IMR-90 (cell line): ENCODE data around the gene ENTREP3. TPM values are rescaled to one million over a fixed set of nuclear protein-coding genes. Genes with fewer than 3 reads are reported as not detected.

Experiments
- ATAC-seq: fragments of 200-7000 bp; cut with Tn5 transposase; 2 replicates; pipeline ENCODE4 v1.9.1; 2020; ENCODE audit warnings: low read depth, mild to moderate bottlenecking, moderate library complexity
- BruUV-seq: library from RNA; stranded (reverse); fragments of 400-500 nt; replicated peaks from 2 replicates; lab custom pipeline; 2021; lab: Mats Ljungman, UMichigan
- CTCF ChIA-PET: fragments of 300-600 bp; formaldehyde crosslinking; extraction: SDS; loops from one replicate; lab custom pipeline; 2021; ENCODE audit warnings: antibody characterized with exemption; lab: Yijun Ruan, JAX
- POLR2A ChIA-PET: fragments of 300-600 bp; sonication (Branson Sonifier 250); formaldehyde crosslinking; loops from one replicate; lab custom pipeline; 2022; ENCODE audit warnings: antibody characterized with exemption; ENCODE audit not compliant: unreplicated experiment; lab: Charles Lee
- DNase-seq: peaks from one replicate; pipeline ENCODE4 v3.0.0; 2013
- H2AFZ ChIP-seq: replicated peaks from 2 replicates; pipeline ENCODE3; 2013; ENCODE audit warnings: low read length, mild to moderate bottlenecking; ENCODE audit not compliant: poor library complexity
- H2AK5ac ChIP-seq: 2 replicates; pipeline ENCODE4 v1.6.1; 2013; ENCODE audit warnings: low read depth, low read length, inconsistent platforms
- H2AK9ac ChIP-seq: replicated peaks from 2 replicates; pipeline ENCODE3; 2013; ENCODE audit warnings: mild to moderate bottlenecking, low read depth, low read length, moderate library complexity; ENCODE audit not compliant: poor library complexity
- H2BK120ac ChIP-seq: 2 replicates; pipeline ENCODE4 v1.6.1; 2013; ENCODE audit warnings: low read depth, low read length, inconsistent platforms
- H2BK15ac ChIP-seq: 3 replicates; pipeline ENCODE4 v1.6.1; 2013; ENCODE audit warnings: low read depth, low read length, inconsistent platforms
- H2BK20ac ChIP-seq: 2 replicates; pipeline ENCODE4 v1.6.1; 2013; ENCODE audit warnings: low read depth, mild to moderate bottlenecking, inconsistent platforms, low read length, moderate library complexity
- H2BK5ac ChIP-seq: 2 replicates; pipeline ENCODE4 v1.6.1; 2013; ENCODE audit warnings: mild to moderate bottlenecking, low read depth, low read length, inconsistent platforms; ENCODE audit not compliant: poor library complexity, severe bottlenecking
- H3K14ac ChIP-seq: replicated peaks from 2 replicates; pipeline ENCODE4 v1.6.1; 2013; ENCODE audit warnings: low read depth, low read length, inconsistent platforms
- H3K18ac ChIP-seq: 2 replicates; pipeline ENCODE4 v1.6.1; 2013; ENCODE audit warnings: low read depth, low read length, control low read depth
- H3K23ac ChIP-seq: 2 replicates; pipeline ENCODE4 v1.6.1; 2013; ENCODE audit warnings: low read depth, low read length, inconsistent platforms
- H3K27ac ChIP-seq: 2 replicates; pipeline ENCODE4 v1.5.1; 2013; ENCODE audit warnings: mild to moderate bottlenecking, control low read depth, low read length; ENCODE audit not compliant: insufficient read depth
- H3K27me3 ChIP-seq: 2 replicates; pipeline ENCODE4 v1.6.1; 2013; ENCODE audit warnings: low read length; ENCODE audit not compliant: control insufficient read depth, insufficient read depth
- H3K36me3 ChIP-seq: 2 replicates; pipeline ENCODE4 v1.6.1; 2013; ENCODE audit warnings: low read length, mixed read lengths; ENCODE audit not compliant: control insufficient read depth, insufficient read depth
- H3K4ac ChIP-seq: 2 replicates; pipeline ENCODE4 v1.6.1; 2013; ENCODE audit warnings: low read depth, low read length, inconsistent platforms
- H3K4me1 ChIP-seq: 2 replicates; pipeline ENCODE4 v1.6.1; 2013; ENCODE audit warnings: low read length, mixed read lengths; ENCODE audit not compliant: control insufficient read depth, insufficient read depth
- H3K4me2 ChIP-seq: 2 replicates; pipeline ENCODE4 v1.6.1; 2013; ENCODE audit warnings: low read depth, mild to moderate bottlenecking, control low read depth, low read length, moderate library complexity
- H3K4me3 ChIP-seq: 2 replicates; pipeline ENCODE4 v1.5.1; 2013; ENCODE audit warnings: low read depth, mild to moderate bottlenecking, control low read depth, low read length, moderate library complexity; ENCODE audit not compliant: insufficient read depth
- H3K56ac ChIP-seq: 2 replicates; pipeline ENCODE4 v1.6.1; 2013; ENCODE audit warnings: low read length, inconsistent platforms; ENCODE audit not compliant: insufficient read depth; ENCODE audit errors: extremely low read depth
- H3K79me1 ChIP-seq, 2 experiments: 2 replicates each; pipeline ENCODE4 v1.6.1; 2013; ENCODE audit warnings: low read length in 2 of 2, inconsistent platforms in 1 of 2, low read depth in 1 of 2
- H3K9ac ChIP-seq: 2 replicates; pipeline ENCODE4 v1.6.1; 2013; ENCODE audit warnings: low read depth, low read length, control low read depth
- H3K9me1 ChIP-seq: 2 replicates; pipeline ENCODE4 v1.6.1; 2013; ENCODE audit warnings: low read length, inconsistent platforms; ENCODE audit not compliant: insufficient read depth
- H3K9me3 ChIP-seq: 2 replicates; pipeline ENCODE4 v1.6.1; 2013; ENCODE audit warnings: low read length; ENCODE audit not compliant: control insufficient read depth, insufficient read depth
- H4K20me1 ChIP-seq: 2 replicates; pipeline ENCODE4 v1.6.1; 2013; ENCODE audit warnings: low read length, inconsistent platforms; ENCODE audit not compliant: insufficient read depth
- H4K5ac ChIP-seq: 2 replicates; pipeline ENCODE4 v1.6.1; 2013; ENCODE audit warnings: mild to moderate bottlenecking, low read depth, low read length, control low read depth
- H4K8ac ChIP-seq, 2 experiments: 2 replicates each; pipeline ENCODE4 v1.6.1; 2013; ENCODE audit warnings: low read depth in 2 of 2, low read length in 2 of 2, control low read depth in 1 of 2, inconsistent platforms in 1 of 2
- H4K91ac ChIP-seq: 2 replicates; pipeline ENCODE4 v1.6.1; 2013; ENCODE audit warnings: low read depth, low read length, inconsistent platforms; ENCODE audit not compliant: insufficient read depth
- CEBPB ChIP-seq: IDR thresholded peaks from 2 replicates; pipeline ENCODE4 v1.6.1; 2012; ENCODE audit warnings: low read depth, low read length, improper control_type of control experiment
- MAFK ChIP-seq: IDR thresholded peaks from 2 replicates; pipeline ENCODE4 v1.6.1; 2012; ENCODE audit warnings: low read depth, low read length, improper control_type of control experiment
- RAD21 ChIP-seq: IDR thresholded peaks from 2 replicates; pipeline ENCODE4 v1.6.1; 2012; ENCODE audit warnings: low read length, improper control_type of control experiment
- WGBS, 2 experiments: methylation state at CpG; one replicate each; pipeline versions ENCODE4 v1.1.5 to v1.1.7; 2013; ENCODE audit warnings: missing lambda C conversion rate in 2 of 2; ENCODE audit not compliant: insufficient read length in 1 of 2; ENCODE audit errors: extremely low coverage in 2 of 2; 5-methylcytosine and 5-hydroxymethylcytosine counted together
- dilution Hi-C: fragments of 300-500 bp; cut with HindIII; formaldehyde crosslinking; loops from one replicate; pipeline ENCODE4 v1.14.3; 2018; ENCODE audit warnings: low sequenced_read_pairs; ENCODE audit not compliant: unreplicated experiment
- in situ Hi-C: fragments of 300-500 bp; cut with MboI; formaldehyde crosslinking; loops from 3 replicates; pipeline ENCODE4 v1.14.3; 2019; ENCODE audit warnings: low sequenced_read_pairs, inconsistent platforms, mixed read lengths
- intact Hi-C: fragments of 100-400 bp; cut with micrococcal nuclease; formaldehyde crosslinking; loops from 2 replicates; pipeline ENCODE4 v1.10.0; 2022
- polyA plus RNA-seq, 3 experiments: library from polyadenylated mRNA; depleted of rRNA; stranded (reverse); fragments of >200 nt; gene quantifications; 2 replicates each; pipeline ENCODE4 v1.2.3, GENCODE V29; 2012; ENCODE audit warnings: low replicate concordance in 1 of 3
- total RNA-seq: library from RNA; depleted of rRNA; stranded (reverse); fragments of >200 nt; gene quantifications from 2 replicates; pipeline ENCODE4 v1.2.3, GENCODE V29; 2012

Gene ENTREP3
- total and polyA plus RNA-seq, 2 of the 4 experiments (the other 2 are of a cell fraction), result 1.4 to 23.8 TPM

DNA sequence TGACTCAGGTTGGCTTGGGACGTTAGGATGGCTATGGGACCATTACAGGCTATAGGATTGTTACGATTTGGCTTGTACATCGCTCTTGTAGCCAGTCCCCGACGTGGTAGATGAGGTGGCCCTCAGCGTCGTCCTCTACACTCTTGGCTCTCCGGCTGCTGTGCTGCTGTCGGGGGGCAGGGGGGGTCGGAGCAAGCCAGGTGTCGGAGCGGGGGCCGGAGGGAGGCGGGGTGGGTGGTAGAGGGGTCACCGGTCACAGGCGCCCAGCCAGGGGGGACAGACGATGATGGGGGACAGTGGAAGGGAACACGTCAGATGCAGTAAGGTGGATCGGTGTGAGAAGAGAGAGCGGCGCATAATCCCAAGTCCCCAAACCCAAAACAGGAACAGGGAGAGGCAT, 13.3 kb upstream of the ENTREP3 start:
- Histone ChIP-seq H3K23ac (no peak overlapping the region), H3K4me1 (no peaks in the 10 kb centered on the region), H3K36me3 (peaks cover 51% of the 10 kb centered on the region), H4K8ac (no peak overlapping the region), H3K9me3 (no peaks in the 10 kb centered on the region), H4K91ac (no peak overlapping the region), H3K4me2 (no peak overlapping the region), H3K27ac (no peak overlapping the region), H2BK120ac (no peak overlapping the region), H4K5ac (no peak overlapping the region), H3K27me3 (no peaks in the 10 kb centered on the region), H3K9ac (no peak overlapping the region), H3K18ac (no peak overlapping the region), H3K14ac (no peak overlapping the region), H2BK5ac (no peak overlapping the region), H3K79me1 (peaks cover 28 to 54% of the 10 kb centered on the region in 2 experiments), H3K4me3 (no peak overlapping the region), H2AFZ (no peak overlapping the region), H4K20me1 (peaks cover 14% of the 10 kb centered on the region; the same call in 1 of the 2 replicates), H2AK5ac (no peak overlapping the region), H3K56ac (no peak overlapping the region), H2BK20ac (no peak overlapping the region), H2AK9ac (no peak overlapping the region), H3K9me1 (peaks cover 8% of the 10 kb centered on the region), H3K4ac (no peak overlapping the region), H2BK15ac (no peak overlapping the region)
- POLR2A ChIA-PET, result no interaction called here
- BruUV-seq, result no TSS peak
- ATAC-seq (no peak), DNase-seq (no peak)
- TF ChIP-seq MAFK (no peak), RAD21 (no peak), CEBPB (no peak)
- in situ Hi-C loops, result no loop called here
- intact Hi-C loops, result no loop called here
- WGBS, 2 experiments, result 100% methylated on average over 2 of the region's 21 CpGs; no CpG with 5 or more reads in 1 of the 2 experiments
- dilution Hi-C loops, result no loop called here
- CTCF ChIA-PET, result no interaction called here
